ENCODE measurements around the gene RPS6KA2.

RPS6KA2 gene

GRCh38 chr6:166612471-166612881 lies 14.6 kb downstream of the RPS6KA2 start:
- DNase-seq, result no peak

- no peak for DNase-seq
Observed at GRCh38 chr6:166611631-166612030, 15.4 kb downstream of the RPS6KA2 start.

GRCh38 chr6:166610069-166610468 lies 17.0 kb downstream of the RPS6KA2 start:
- no peak for DNase-seq

- DNase-seq, result no peak
Observed at GRCh38 chr6:166608774-166609173, 18.3 kb downstream of the RPS6KA2 start.

GRCh38 chr6:166605752-166606151 lies 21.3 kb downstream of the RPS6KA2 start:
- no peak for DNase-seq

GRCh38 chr6:166604911-166605310 lies 22.1 kb downstream of the RPS6KA2 start:
- DNase-seq, result no peak

- DNase-seq, result no peak
Observed at GRCh38 chr6:166604328-166604727, 22.7 kb downstream of the RPS6KA2 start.

- no peak for DNase-seq
Observed at GRCh38 chr6:166603043-166603690, 23.9 kb downstream of the RPS6KA2 start.

- no peak for DNase-seq
Observed at GRCh38 chr6:166601956-166602355, 25.1 kb downstream of the RPS6KA2 start.

GRCh38 chr6:166600931-166601330 lies 26.1 kb downstream of the RPS6KA2 start:
- DNase-seq, result no peak

- no peak for DNase-seq
Observed at GRCh38 chr6:166599205-166599604, 27.8 kb downstream of the RPS6KA2 start.

- DNase-seq, result no peak
Observed at GRCh38 chr6:166598441-166599138, 28.5 kb downstream of the RPS6KA2 start.

GRCh38 chr6:166597711-166598440 lies 29.2 kb downstream of the RPS6KA2 start:
- DNase-seq, result no peak

GRCh38 chr6:166596776-166597507 lies 30.1 kb downstream of the RPS6KA2 start:
- no peak for DNase-seq

GRCh38 chr6:166595949-166596348 lies 31.1 kb downstream of the RPS6KA2 start:
- DNase-seq, result no peak

GRCh38 chr6:166595061-166595780 lies 31.8 kb downstream of the RPS6KA2 start:
- no peak for DNase-seq

- DNase-seq, result no peak
Observed at GRCh38 chr6:166592821-166593220, 34.2 kb downstream of the RPS6KA2 start.

GRCh38 chr6:166591961-166592520 lies 35.0 kb downstream of the RPS6KA2 start:
- DNase-seq, result no peak

- DNase-seq, result no peak
Observed at GRCh38 chr6:166591026-166591425, 36.0 kb downstream of the RPS6KA2 start.

- no peak for DNase-seq
Observed at GRCh38 chr6:166589786-166590574, 37.1 kb downstream of the RPS6KA2 start.

GRCh38 chr6:166589337-166589731 lies 37.7 kb downstream of the RPS6KA2 start:
- DNase-seq, result no peak

Measured in NCI-H446 treated with DMSO at 0.1 percent for 48 hours (cell line).